ENCODE measurements around the gene ZNF543. TPM values are rescaled to one million over a fixed set of nuclear protein-coding genes. Genes with fewer than 3 reads are reported as not detected.
"Not testable (repeated sequence)": the region's sequence is repeated elsewhere in the genome, so short reads cannot be mapped to it uniquely, and the experiment has no call there.

The ZNF543 gene
- total and polyA plus RNA-seq, 9 of the 15 experiments (the other 6 are each of a cell fraction or from before 2014, with no cell fraction given), result 0.14 to 5.5 (median 2.4) TPM

DNA sequence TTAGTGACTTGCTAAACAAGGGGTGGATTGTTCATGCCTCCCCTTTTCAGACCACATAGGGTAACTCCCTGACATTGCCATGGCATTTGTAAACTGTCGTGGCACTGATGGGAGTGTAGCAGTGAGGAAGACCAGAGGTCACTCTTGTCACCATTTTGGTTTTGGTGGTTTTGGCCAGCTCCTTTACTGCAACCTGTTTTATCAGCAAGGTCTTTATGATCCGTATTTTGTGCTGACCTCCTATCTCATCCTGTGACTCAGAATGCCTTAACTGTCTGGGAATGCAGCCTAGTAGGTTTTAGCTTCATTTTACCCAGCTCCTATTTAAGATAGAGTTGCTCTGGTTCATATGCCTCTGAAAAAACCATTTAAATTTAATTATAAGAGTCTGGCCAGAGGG, 41.8 kb upstream of the ZNF543 start:
- in situ Hi-C loops (cut with MboI), result not testable (repeated sequence)

DNA sequence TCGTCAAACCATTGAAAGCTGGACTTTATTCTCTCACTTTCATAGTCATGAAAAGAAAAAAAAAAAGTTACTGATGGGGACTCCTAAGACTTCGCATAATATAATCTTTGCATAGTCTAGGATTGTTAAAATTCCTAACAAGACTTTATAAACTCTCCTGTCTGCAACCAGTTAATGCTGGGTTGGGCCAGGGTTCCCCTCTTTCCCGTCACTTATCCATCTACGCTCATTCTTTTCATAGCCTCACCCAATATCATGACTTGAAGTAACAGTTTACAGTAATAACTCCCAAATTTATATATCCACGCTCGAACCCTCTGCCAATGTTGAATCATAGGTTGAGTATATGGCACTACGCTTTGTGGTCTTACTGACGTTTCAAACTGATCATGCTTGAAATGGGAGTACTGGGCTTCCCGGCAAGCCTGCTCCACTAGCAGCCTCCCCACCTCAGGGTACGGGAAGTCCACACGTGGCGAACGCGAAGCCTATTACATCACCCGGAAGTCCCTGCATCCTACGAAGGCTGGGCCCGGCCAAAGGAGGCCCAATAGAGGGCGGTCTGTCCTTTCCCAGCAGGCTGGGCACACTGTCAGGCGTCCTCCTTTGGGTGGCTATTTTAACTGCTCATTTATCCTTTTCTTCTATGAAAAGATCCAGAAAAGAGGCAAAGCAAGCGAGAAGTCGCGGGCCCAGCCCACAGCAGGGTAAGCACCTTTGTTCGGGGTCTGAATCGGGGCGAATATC, 40.7 kb upstream of the ZNF543 start:
- Histone ChIP-seq H3K36me3 (ENCODE audit: control insufficient read depth, insufficient read depth, low read length) (peaks cover 29% of the 10 kb centered on the region; the same call in 2 of the 3 replicates), H3K27me3 (ENCODE audit: control insufficient read depth in 2 of 2, insufficient read depth in 2 of 2, low read length in 2 of 2) (no peaks in the 10 kb centered on the region), H2AFZ (ENCODE audit: low read depth, low read length) (peak overlapping the region; percentile 95), H3K9me3 (replicated peaks; ENCODE audit: control insufficient read depth, insufficient read depth, low read depth, low read length) (no peaks in the 10 kb centered on the region), H3K4me3 (peak overlapping the region; percentile 67), H3K79me2 (ENCODE audit: control insufficient read depth, insufficient read depth, low read length) (peaks cover 48% of the 10 kb centered on the region), H3K9me1 (ENCODE audit: control insufficient read depth, insufficient read depth, low read length) (peaks cover 4% of the 10 kb centered on the region), H3K4me1 (replicated peaks in 1 of 2; ENCODE audit: control insufficient read depth in 2 of 2, insufficient read depth in 2 of 2, low read length in 2 of 2) (peaks cover 0 to 14% of the 10 kb centered on the region in 2 experiments; a peak in 3 of 5 replicates), H4K20me1 (replicated peaks; ENCODE audit: control insufficient read depth, insufficient read depth, low read length) (peaks cover 14% of the 10 kb centered on the region; the same call in 1 of the 2 replicates), H3K27ac (ENCODE audit: extremely low read depth, low read depth, low read length) (peak overlapping the region; percentile 99), H3K4me2 (ENCODE audit: insufficient read depth, low read length) (peak overlapping the region; percentile 97), H3K9ac (ENCODE audit: insufficient read depth in 1 of 2, low read depth in 2 of 2, low read length in 2 of 2) (peak overlapping the region; percentile 95 to 99)
- in situ Hi-C loops (cut with MboI), result no loop called here
- BruUV-seq (replicated peaks), result TSS peak; percentile 70
- ChIA-PET CTCF (ENCODE audit: low intra/inter-chr PET ratio) (no interaction called here), POLR2A (interaction anchor here (0.5 to 0.6 kb wide), 2 partner anchors 748 to 1479 kb away, joined by 3 read pairs; no protein-coding TSS in a partner anchor)
- FAIRE-seq (peak; percentile 95), ATAC-seq (peak; percentile 96), DNase-seq (ENCODE audit: extremely low read depth in 1 of 4, low spot score in 3 of 4) (peak; percentile 83 to 95 (median 90))
- 7% methylated on average over 16 of the region's 25 CpGs for WGBS (ENCODE audit: insufficient coverage, low coverage, missing lambda C conversion rate)
- intact Hi-C loops (cut with micrococcal nuclease), result loop anchor here (1.0 to 5.0 kb wide), 2 partner anchors 37 to 156 kb away; partner anchors contain the start of genes ZNF749 and ZNF805
- TF ChIP-seq, protein P1, sequence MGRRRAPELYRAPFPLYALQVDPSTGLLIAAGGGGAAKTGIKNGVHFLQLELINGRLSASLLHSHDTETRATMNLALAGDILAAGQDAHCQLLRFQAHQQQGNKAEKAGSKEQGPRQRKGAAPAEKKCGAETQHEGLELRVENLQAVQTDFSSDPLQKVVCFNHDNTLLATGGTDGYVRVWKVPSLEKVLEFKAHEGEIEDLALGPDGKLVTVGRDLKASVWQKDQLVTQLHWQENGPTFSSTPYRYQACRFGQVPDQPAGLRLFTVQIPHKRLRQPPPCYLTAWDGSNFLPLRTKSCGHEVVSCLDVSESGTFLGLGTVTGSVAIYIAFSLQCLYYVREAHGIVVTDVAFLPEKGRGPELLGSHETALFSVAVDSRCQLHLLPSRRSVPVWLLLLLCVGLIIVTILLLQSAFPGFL (CRISPR knock-in tag; IDR thresholded peaks at IDR 0.05), result peak; percentile 92; the same call in 1 of the 2 replicates
- TF ChIP-seq, protein P2, sequence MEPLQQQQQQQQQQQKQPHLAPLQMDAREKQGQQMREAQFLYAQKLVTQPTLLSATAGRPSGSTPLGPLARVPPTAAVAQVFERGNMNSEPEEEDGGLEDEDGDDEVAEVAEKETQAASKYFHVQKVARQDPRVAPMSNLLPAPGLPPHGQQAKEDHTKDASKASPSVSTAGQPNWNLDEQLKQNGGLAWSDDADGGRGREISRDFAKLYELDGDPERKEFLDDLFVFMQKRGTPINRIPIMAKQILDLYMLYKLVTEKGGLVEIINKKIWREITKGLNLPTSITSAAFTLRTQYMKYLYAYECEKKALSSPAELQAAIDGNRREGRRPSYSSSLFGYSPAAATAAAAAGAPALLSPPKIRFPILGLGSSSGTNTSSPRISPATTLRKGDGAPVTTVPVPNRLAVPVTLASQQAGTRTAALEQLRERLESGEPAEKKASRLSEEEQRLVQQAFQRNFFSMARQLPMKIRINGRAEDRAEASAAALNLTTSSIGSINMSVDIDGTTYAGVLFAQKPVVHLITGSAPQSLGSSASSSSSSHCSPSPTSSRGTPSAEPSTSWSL (CRISPR knock-in tag; IDR thresholded peaks at IDR 0.05; ENCODE audit: borderline replicate concordance), result no peak
- TF ChIP-seq SRSF9 (IDR thresholded peaks at IDR 0.05; ENCODE audit: borderline replicate concordance, low read depth, low read length), result no peak
- no peak for TF ChIP-seq THRAP3 (IDR thresholded peaks at IDR 0.05; ENCODE audit: borderline replicate concordance)
- peak; percentile 25; the same call in 1 of the 2 replicates for TF ChIP-seq PTTG1 (tag; IDR thresholded peaks at IDR 0.05; ENCODE audit: low read depth)
- peak; percentile 60 for TF ChIP-seq CXXC5 (CRISPR knock-in tag; IDR thresholded peaks at IDR 0.05)
- peak; percentile 37; the same call in 1 of the 2 replicates for TF ChIP-seq CBX1 (IDR thresholded peaks at IDR 0.05; ENCODE audit: low read depth)
- no peak for TF ChIP-seq ZNF445 (CRISPR knock-in tag; IDR thresholded peaks at IDR 0.05; ENCODE audit: low read depth)

More for the DNA sequence above, 41.8 kb upstream of the ZNF543 start:
- intact Hi-C loops (cut with micrococcal nuclease); DNase-seq (ENCODE audit: extremely low read depth in 1 of 4, low spot score in 3 of 4); ATAC-seq; H3K4me3 ChIP-seq; H3K4me2 ChIP-seq (ENCODE audit: insufficient read depth, low read length); CTCF ChIA-PET (ENCODE audit: low intra/inter-chr PET ratio); H3K27ac ChIP-seq (ENCODE audit: extremely low read depth, low read depth, low read length); H3K9me1 ChIP-seq (ENCODE audit: control insufficient read depth, insufficient read depth, low read length); H3K9me3 ChIP-seq (replicated peaks; ENCODE audit: control insufficient read depth, insufficient read depth, low read depth, low read length); H2AFZ ChIP-seq (ENCODE audit: low read depth, low read length); H3K27me3 ChIP-seq (ENCODE audit: control insufficient read depth in 2 of 2, insufficient read depth in 2 of 2, low read length in 2 of 2); FAIRE-seq; BruUV-seq (replicated peaks); H3K9ac ChIP-seq (ENCODE audit: insufficient read depth in 1 of 2, low read depth in 2 of 2, low read length in 2 of 2): not testable (repeated sequence)
- H4K20me1 ChIP-seq (replicated peaks; ENCODE audit: control insufficient read depth, insufficient read depth, low read length), result peaks cover 14% of the 10 kb centered on the region; the same call in 1 of the 2 replicates
- peaks cover 19% of the 10 kb centered on the region; the same call in 2 of the 3 replicates for H3K36me3 ChIP-seq (ENCODE audit: control insufficient read depth, insufficient read depth, low read length)
- WGBS (ENCODE audit: insufficient coverage, low coverage, missing lambda C conversion rate), result 20% methylated on average over 2 of the region's 2 CpGs
- peaks cover 0 to 14% of the 10 kb centered on the region in 2 experiments; a peak in 3 of 5 replicates for H3K4me1 ChIP-seq (replicated peaks in 1 of 2; ENCODE audit: control insufficient read depth in 2 of 2, insufficient read depth in 2 of 2, low read length in 2 of 2)
- H3K79me2 ChIP-seq (ENCODE audit: control insufficient read depth, insufficient read depth, low read length), result peaks cover 39% of the 10 kb centered on the region
- POLR2A ChIA-PET, result interaction anchor here (0.6 to 0.8 kb wide), 3 partner anchors 27 to 178 kb away, joined by 3 to 4 read pairs (median 3); no protein-coding TSS in a partner anchor
- TF ChIP-seq YY1 (IDR thresholded peaks at IDR 0.05; ENCODE audit: borderline replicate concordance in 1 of 3, control insufficient read depth in 1 of 3, extremely low read depth in 1 of 3, insufficient read depth in 3 of 3, insufficient read length in 1 of 3, insufficient replicate concordance in 2 of 3, low read depth in 1 of 3, low read length in 2 of 3) (peak in 1 of 3 experiments; percentile 5), FOSL1 (tag; conservative IDR thresholded peaks at IDR 0.05) (peak; percentile 77), SMAD4 (CRISPR knock-in tag; conservative IDR thresholded peaks at IDR 0.05) (peak; percentile 50; the same call in 1 of the 2 replicates), ARID1B (IDR thresholded peaks at IDR 0.05) (0 out of 2 replicates have a peak, but pooled peaks have one; percentile 9)
